Measurements from ENCODE around the gene MYL12B. TPM values are rescaled to one million over a fixed set of nuclear protein-coding genes. Genes with fewer than 3 reads are reported as not detected.
"Not testable (repeated sequence)": the region's sequence is repeated elsewhere in the genome, so short reads cannot be mapped to it uniquely, and the experiment has no call there.

The MYL12B gene
- total RNA-seq, 1 donor from 2014 or later, result 372 TPM

DNA sequence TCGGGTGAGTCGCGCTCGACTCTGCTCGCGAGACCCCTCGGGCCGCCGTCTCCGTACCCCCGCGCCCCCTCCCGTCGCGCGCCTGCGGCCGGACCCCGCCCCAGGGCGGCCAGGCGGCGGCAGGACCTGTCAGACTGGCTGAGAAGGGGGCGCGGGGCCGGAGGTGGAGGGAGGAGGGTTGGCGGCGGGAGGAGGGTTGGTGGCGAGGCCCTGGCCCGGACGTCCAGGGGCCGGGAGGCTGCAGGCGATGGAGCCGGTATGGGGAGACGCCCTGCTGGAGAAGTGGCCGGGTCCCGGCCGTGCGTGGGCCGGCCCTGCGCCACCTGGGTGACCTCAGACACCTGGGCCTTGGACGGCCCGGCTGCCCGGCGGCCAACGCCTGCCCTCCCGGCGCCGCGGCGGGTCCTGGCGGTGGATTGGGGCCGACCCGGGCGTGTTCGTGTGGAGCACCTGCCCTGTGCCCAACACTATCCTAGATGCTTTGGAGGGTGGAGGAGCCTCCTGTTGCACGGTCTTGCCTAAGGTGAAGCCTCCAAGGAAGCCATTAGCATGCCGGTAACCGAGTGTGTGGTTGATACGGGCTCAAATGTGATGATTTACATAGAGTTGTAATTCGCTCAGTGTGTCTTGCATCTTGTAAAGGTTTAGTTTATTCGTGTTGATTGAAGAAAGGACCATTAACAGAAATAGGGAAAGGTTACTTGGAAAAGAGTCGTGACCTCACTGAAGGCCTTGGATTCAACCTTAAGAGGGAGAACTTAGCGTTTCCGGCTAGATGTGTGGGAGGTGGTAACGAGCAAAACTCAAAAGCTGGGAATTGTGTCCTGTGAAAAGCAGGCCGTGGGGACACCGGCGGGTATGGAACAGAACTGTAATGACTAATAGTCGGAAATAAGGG lies 550 bp downstream of the MYL12B start:
- DNase-seq (ENCODE audit: low spot score), result no peak

DNA sequence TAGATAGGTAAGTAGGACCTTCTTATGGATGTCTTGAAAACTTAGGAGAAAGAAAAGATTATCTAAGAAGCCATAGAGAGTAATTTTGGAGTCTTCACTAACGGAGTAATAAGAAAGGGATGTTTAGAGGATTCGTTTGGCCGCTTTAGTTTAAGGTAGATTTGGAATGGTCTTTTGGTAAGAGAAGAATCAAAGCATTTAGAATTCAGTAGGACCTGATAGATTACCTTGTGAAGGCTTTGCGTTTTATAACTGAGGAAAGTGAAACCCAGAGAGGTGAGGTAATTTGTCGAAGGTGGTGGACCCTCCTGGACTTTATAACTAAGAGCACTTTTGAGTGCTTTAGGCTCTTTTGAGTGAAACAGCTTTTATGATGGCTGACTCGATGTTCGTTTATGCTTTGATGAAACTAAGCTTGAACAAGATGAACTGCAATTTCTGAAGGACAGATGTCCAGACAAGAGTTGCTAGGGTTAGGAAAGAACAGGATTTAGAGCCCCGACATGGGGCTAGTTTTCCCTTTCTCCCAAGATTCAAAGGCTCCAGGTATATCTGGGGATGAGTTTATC lies 1.3 kb downstream of the MYL12B start:
- DNase-seq (ENCODE audit: low spot score), result no peak

DNA sequence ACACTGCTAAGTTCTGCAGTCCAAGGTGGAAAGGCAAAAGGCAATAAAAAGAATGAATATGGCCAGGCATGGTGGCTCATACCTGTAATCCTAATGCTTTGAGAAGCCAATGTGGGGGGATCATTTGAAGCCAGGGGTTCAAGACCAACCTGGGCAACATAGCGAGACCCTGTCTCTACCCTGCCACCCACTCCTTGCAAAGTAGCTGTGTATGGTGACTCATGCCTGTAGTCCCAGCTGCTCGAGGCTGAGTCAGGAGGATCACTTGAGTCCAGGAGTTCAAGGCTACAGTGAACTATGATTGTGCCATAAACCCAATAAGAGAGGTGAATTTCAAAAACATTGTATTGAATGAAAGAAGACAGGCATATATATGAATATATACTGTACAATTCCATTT lies 2.4 kb downstream of the MYL12B start:
- DNase-seq (ENCODE audit: low spot score), result no peak

DNA sequence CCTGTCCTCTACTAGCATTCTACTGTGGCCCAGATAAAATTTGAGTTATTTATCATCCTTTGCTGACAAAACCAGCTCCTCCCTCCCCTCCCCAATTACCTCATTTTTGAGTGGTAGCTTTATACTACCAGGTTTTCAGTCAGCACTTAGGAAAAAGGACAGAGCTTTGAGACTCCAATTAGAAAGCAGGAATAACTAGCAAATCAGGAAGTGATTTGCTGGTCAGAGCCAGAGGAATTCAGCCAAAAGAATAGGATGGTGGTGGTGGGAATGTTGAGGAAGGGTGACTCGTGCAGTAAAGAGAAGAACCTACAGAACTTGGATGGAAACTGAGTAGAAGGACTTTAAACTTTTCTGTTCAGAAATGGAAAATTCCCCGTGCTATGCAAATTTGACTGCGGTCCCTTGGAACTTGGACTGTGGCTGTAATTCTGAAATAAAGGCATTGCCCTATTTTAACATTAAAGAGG lies 3.7 kb downstream of the MYL12B start:
- no peak for DNase-seq (ENCODE audit: low spot score)

DNA sequence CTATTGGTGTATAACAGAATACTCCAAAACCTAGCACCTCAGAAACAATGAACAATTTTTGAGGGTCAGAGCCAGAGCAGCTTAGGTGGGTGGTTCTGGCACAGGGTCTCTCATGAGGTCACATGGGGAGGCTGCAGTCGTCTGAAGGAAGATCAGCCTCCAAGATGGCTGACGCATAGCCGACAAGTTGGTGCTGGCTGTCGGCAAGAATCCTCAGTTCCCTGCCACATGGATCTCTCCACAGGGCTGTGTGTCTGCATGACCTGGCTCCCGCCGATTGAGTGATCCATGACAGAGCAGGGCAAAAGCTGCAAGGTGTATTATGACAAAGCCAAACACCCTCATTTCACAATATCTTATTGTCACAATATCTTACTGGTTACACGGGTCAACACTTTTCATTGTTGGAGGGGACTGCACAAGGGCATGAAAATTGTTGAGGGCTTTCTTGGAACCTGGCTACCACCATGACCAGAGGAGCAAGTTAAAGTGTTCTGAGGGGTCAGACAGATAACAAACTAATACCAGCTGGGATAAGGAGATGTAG lies 4.2 kb downstream of the MYL12B start:
- no peak for DNase-seq (ENCODE audit: low spot score)

DNA sequence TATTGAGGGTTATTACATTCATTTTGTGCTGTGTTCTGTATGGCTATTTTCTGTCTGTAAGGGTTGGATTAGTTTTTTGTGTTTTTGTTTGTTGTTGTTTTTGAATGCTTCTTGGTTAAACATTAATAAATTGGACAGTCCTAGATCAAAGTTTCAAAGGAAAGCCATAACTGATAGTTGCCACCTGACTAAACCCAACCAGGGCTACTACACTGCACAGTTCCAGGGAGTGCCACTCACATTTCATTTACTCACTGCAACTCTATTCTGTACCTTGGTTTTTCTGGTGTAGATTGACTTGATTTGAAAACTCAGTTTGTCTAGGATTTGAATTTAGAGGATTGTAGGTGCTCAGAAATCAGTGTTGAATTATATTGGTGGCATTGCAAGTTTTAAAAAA lies 6.4 kb downstream of the MYL12B start:
- no peak for DNase-seq (ENCODE audit: low spot score)

DNA sequence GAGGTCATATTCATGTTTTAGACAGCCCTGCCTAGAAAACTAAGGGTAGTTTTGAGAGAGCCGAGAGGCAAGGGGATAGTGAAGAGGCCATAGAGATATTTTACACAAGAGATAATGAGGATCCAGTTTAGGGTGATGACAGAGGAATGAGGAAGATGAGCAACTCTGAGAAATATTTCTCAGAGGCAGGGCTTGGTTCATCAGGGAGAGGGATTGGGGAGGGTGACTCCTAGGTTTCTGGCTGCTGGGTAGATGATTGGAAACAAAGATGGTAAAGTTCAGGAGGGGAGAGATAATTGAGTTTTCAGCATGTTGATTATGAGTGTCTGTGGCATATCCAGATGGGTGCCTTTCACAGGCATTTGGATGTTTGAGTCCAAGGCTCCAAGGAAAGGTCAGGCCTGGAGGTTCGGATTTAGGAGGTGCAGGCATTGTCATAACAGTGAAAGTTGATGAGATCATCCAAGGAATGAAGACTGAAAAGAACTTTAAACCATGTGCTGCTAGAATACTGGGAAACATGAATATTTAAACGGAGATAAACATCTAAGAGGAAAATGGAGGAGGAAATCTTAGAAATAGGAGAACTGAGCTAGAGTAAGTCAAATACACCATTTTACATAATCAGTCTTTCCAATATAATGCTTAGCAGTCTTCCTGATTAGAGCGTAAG lies 7.4 kb downstream of the MYL12B start:
- DNase-seq (ENCODE audit: low spot score), result no peak

DNA sequence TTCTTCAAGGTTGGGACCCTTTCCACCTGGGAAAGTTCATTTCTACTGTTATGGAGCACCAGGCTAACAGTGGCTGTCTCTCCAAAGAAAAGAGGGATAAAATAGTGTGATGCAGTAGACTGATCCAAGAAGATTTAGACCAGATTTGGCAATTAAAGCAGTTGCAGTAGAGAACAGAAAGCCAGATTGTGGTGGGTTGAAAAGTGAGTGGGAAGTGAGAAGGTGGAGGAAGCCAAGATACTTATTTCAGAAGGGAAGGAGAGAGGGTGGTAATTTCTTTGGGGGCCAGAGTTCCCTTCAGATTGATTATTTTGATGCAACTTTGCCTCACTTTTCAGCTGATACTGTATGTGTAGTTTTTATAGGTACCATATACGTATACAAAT lies 8.0 kb downstream of the MYL12B start:
- no peak for DNase-seq (ENCODE audit: low spot score)

DNA sequence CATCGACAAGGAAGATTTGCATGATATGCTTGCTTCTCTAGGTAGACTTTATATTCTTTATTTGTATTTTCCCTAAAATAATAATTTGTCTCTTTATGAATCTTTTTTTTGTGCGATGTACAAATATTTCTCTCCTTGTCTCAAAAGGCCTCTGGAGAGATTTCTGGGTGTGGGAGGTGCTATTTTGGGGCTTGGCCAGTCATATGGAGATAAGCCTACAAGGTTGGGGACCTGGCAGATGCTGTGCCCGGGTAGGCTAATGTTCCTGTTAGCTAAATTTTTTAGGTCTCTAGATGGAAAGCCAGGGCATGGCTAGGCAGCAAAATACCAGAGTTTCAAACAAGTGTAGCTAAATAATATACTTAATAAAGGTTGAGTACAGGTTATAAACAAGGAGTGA lies 11.1 kb downstream of the MYL12B start:
- no peak for DNase-seq (ENCODE audit: low spot score)

DNA sequence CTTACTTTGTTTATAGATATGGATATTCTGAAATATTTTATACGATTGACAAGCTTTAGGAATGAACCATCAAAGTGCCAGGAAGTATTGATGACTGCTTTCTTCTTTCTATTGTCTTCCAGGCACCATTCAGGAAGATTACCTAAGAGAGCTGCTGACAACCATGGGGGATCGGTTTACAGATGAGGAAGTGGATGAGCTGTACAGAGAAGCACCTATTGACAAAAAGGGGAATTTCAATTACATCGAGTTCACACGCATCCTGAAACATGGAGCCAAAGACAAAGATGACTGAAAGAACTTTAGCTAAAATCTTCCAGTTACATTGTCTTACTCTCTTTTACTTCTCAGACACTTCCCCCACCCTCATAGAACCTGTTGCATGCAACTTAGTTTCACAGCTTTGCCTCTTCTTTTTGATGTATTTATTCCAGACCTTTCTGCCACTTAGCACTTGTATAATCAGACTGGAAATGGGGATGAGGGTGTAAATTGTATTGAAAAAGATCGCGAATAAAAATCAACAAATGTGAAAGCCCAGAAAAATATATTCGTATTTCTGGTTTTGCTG lies 15.8 kb downstream of the MYL12B start:
- DNase-seq (ENCODE audit: low spot score), result not testable (repeated sequence)

DNA sequence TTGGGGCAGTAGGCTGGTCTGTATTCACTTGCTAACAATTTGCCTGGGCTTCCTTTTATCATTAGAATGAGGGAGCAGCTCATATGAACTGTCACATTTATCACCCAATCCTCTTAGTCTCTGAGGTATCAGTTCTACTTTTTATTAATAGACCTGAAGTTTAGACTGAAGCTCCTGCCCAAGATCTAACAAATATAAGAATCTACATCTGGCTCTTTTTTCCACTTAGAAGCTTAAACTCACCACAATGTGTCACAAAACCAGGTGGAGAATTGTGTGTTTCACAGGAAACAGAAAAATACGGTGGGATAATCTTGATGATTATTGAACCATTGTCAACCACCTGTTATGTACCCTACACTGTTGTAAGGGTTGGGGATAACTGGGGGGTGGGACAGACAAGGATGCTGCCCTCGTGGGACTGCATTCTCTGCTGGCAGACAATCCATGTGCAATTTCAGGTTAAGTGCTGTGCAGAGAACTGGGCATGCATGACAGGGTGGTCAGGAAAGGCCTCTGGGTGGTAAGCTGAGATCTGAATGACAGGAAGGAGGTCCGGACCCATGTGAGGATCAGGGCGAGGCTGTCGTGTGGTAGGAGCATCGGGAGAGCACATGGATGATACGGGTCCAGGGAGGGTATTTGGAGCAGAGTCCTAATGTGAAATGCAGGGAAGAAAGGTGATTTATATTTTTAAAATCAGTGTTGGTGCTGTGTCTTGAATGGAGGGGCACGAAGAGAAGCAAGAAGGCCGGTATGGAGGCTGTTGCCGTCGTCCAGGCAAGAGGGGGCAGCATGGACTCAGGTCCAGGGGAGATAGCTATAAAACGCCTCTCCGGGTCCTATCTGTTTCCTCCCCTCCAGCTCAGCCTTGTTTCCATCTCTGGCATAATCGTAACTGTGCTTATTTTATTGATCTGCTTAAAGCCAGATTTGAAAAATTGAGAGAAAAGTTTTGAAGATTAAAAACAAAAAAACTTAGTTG lies 17.6 kb downstream of the MYL12B start:
- no peak for DNase-seq (ENCODE audit: low spot score)

DNA sequence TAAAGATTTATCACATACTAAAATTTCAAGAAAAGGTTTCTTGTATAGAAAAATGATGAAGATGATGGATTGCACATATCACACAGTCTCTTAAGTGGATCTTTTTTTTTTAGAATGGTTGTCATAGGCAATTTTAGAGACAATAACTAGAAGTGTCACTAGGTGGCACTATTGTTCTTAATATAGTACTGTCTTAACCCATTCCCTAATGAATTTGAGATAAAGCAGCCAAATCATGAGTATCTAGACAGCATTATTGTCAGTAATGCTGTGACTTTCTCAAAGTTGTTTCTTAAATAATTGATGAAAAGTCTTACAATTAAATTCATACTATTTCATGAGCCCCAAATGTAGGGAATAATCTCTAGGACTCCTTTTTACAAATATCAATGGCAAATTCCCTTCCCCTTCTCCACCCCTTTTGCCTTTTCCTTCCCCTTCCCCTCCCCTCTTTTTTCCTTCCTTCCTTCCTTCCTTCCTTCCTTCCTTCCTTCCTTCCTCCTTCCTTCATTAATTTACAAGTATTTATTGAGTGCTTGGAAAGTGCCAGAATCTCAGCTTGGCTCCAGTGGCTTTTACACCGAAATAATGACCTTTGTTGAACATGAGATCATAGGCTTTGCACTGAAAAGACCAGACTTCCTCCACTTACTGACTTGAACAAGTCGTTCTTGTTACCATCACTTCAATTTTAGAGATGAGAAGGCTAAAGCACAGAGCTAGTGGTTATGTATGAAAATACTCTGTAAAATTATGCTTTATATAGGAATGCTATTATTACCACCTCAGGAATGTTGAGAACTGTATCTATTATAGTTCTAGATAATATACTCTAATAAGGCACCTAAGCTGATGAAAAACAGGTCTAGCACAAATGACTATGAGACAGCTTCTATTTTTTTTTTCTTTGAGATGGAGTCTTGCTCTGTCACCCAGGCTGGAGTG lies 19.8 kb downstream of the MYL12B start:
- DNase-seq (ENCODE audit: low spot score), result no peak

DNA sequence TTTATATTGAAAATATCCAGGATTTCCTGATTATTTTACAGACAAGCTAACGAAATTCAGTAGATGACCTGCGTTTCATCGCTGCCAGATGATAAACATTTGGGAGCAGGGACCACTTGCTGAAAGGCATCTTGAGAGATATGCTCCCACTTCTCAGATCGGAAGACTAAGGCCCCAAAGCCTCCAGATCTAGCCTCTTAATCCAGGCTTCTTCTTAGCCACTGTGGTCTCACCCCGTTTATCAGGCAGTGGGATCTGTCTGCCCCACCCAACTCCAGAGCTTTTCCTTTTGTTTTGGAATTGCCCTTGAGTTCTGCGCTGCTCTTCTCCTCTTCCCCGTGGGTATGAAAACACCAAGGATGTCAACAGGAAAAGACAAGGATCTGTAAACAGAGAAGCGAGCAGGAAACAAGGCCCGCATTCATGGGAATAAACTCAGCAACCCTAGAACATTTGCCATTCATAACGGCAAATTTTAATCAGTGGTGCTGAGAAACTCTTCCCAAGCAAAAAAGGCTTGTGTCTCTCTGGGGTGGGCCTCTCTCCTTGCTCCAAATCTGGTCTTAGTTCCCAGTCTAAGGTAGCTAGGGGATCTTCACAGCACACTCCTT lies 21.4 kb downstream of the MYL12B start:
- no peak for DNase-seq (ENCODE audit: low spot score)

DNA sequence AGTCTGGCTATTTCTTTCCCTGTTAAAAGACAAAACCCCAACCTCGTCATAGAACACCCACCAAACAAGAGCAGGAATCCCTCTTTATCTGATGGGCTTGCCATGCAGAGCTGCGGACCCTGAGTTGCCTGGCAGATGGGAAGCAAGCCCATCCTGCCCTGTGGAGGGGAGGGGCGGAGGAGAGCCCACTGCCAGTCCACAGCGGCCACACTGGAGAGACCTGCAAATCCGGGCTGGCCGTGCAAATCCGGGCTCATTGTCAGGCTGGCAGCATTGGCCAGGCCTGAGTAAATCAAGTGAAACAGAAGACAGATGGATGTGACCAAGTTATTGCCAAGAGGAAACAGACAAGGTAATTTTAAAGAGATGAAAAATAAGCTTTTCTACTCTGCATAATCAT lies 22.0 kb downstream of the MYL12B start:
- DNase-seq (ENCODE audit: low spot score), result no peak

DNA sequence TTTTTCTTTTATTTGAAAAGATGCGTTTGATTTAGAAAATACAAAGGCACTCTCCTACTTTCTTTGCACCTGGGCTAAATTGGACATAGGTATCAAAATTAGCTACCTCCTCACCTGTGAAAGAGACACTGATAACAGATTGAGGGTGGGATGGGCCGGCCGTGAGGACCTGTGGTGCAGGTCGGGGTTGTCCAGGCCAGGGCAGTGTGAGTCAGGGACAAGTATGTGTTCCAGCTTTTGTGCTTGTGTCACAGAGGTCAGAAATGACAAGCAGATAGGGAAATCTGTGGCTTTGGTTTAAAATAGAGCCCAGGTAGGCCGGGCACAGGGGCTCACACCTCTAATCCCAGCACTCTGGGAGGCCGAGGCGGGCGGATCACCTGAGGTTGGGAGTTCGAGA lies 22.6 kb downstream of the MYL12B start:
- no peak for DNase-seq (ENCODE audit: low spot score)

DNA sequence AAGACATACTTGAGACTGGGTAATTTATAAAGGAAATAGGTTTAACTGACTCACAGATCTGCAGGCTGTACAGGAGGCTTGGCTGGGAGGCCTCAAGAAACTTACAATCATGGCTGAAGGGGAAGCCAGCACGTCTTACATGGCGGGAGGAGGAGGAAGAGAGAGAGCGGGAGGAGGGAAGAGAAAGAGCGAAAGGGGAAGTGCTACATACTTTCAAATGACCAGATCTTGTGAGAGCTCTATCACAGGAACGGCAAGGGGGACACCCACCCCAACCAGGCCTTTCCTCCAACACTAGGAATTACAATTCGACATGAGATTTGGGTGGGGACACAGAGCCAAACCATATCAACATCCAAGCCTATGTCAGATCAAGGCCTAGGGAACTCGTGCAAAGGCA lies 24.2 kb downstream of the MYL12B start:
- DNase-seq (ENCODE audit: low spot score), result no peak

DNA sequence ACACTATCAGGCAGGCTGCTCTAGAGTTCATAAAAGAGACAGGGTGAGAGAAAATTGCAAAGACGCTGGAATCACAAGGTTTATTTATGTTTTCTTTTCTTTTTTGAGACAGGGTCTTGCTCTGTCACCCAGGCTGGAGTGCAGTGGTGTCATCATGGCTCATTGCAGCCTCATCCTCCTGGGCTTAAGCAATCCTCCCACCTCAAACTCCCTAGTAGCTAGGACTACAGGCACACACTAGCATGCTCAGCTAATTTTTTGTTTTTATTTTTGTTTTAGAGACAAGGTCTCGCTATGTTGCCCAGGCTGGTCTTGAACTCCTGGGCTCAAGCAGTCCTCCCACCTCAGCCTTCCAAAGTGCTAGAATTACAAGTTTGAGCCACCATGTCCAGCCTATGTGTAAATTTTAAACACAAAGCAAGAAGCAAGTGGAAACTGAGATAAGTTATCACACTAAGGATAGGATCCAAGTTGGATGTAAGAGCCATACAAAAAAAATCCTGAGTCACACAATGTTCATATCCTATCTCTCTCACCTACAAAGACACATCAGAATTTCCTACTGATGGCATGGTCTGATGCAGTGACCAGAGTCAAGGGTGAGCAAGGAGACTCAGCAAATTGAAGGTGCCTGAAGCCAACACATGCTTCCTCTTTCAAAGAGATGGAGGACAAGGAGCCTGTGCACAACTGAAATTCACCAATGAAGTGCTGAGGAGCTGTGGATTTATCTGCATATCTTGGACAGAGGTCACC lies 31.4 kb downstream of the MYL12B start:
- no peak for DNase-seq (ENCODE audit: low spot score)

DNA sequence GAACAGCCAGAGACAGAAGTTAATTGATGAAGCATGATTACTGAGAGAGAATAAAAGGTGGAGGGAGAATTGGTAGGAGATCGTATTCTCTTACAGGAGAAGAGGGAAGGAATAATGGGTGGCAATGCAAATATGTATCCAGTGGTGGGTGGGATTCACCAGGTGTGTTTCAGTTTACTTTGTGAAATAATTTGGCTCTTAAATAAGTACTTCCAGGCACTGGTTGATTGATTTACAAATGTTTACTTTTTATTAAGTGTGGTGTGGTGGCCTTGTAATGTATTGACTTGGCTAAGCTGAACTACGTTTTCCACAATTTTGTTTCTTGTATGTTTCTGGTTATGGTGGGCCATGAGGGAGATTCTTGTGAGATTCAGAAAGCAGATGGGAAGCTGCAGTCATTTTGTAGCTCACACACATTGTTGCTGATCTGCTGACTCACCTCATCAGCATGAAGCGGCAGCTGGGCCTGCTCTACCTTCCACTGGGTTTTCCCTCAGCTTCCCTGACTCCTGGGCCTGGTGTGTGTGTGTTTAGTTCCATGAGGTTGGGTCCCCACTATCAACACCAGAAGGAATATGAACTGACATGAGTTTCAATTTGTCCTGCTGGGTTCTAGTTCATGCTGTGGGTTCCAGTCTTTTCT lies 32.6 kb downstream of the MYL12B start:
- no peak for DNase-seq (ENCODE audit: low spot score)
